ENCODE data around the gene CAMK4. TPM values are rescaled to one million over a fixed set of nuclear protein-coding genes. Genes with fewer than 3 reads are reported as not detected.
"Not testable (repeated sequence)": the region's sequence is repeated elsewhere in the genome, so short reads cannot be mapped to it uniquely, and the experiment has no call there.

Gene CAMK4
- total RNA-seq, 1 experiment from 2014 or later = 0.10 TPM

- not testable (repeated sequence) for DNase-seq (ENCODE audit: extremely low read depth, low read depth)
These were observed 185.9 kb downstream of the CAMK4 start for GRCh38 chr5:111410067-111410466.

- DNase-seq (ENCODE audit: extremely low read depth, low read depth) = no peak
These were observed 187.1 kb downstream of the CAMK4 start for GRCh38 chr5:111411301-111411700.

GRCh38 chr5:111412593-111412992 lies 188.4 kb downstream of the CAMK4 start:
- no peak for DNase-seq (ENCODE audit: extremely low read depth, low read depth)

- no peak for DNase-seq (ENCODE audit: extremely low read depth, low read depth)
These were observed 190.9 kb downstream of the CAMK4 start for GRCh38 chr5:111415053-111415452.

GRCh38 chr5:111422245-111422644 lies 198.1 kb downstream of the CAMK4 start:
- no peak for DNase-seq (ENCODE audit: extremely low read depth, low read depth)

GRCh38 chr5:111422747-111423720 lies 198.8 kb downstream of the CAMK4 start:
- no peak for DNase-seq (ENCODE audit: extremely low read depth, low read depth)

- DNase-seq (ENCODE audit: extremely low read depth, low read depth) = no peak
These were observed 201.0 kb downstream of the CAMK4 start for GRCh38 chr5:111425205-111425604.

GRCh38 chr5:111427762-111428161 lies 203.6 kb downstream of the CAMK4 start:
- DNase-seq (ENCODE audit: extremely low read depth, low read depth) = no peak

GRCh38 chr5:111432883-111433536 lies 208.8 kb downstream of the CAMK4 start:
- no peak for DNase-seq (ENCODE audit: extremely low read depth, low read depth)

- no peak for DNase-seq (ENCODE audit: extremely low read depth, low read depth)
These were observed 210.6 kb downstream of the CAMK4 start for GRCh38 chr5:111434800-111435199.

- no peak for DNase-seq (ENCODE audit: extremely low read depth, low read depth)
These were observed 215.4 kb downstream of the CAMK4 start for GRCh38 chr5:111439473-111440075.

- DNase-seq (ENCODE audit: extremely low read depth, low read depth) = no peak
These were observed 222.9 kb downstream of the CAMK4 start for GRCh38 chr5:111447099-111447498.

- DNase-seq (ENCODE audit: extremely low read depth, low read depth) = no peak
These were observed 223.6 kb downstream of the CAMK4 start for GRCh38 chr5:111447822-111448221.

- DNase-seq (ENCODE audit: extremely low read depth, low read depth) = no peak
These were observed 229.1 kb downstream of the CAMK4 start for GRCh38 chr5:111453295-111453694.

- no peak for DNase-seq (ENCODE audit: extremely low read depth, low read depth)
These were observed 229.6 kb downstream of the CAMK4 start for GRCh38 chr5:111453747-111454146.

- no peak for DNase-seq (ENCODE audit: extremely low read depth, low read depth)
These were observed 230.0 kb downstream of the CAMK4 start for GRCh38 chr5:111454198-111454622.

GRCh38 chr5:111454776-111455175 lies 230.6 kb downstream of the CAMK4 start:
- no peak for DNase-seq (ENCODE audit: extremely low read depth, low read depth)

GRCh38 chr5:111461255-111461671 lies 237.1 kb downstream of the CAMK4 start:
- DNase-seq (ENCODE audit: extremely low read depth, low read depth) = peak; percentile 26

- no peak for DNase-seq (ENCODE audit: extremely low read depth, low read depth)
These were observed 237.8 kb downstream of the CAMK4 start for GRCh38 chr5:111461934-111462333.

- no peak for DNase-seq (ENCODE audit: extremely low read depth, low read depth)
These were observed 239.1 kb downstream of the CAMK4 start for GRCh38 chr5:111463311-111463710.

GRCh38 chr5:111469293-111469896 lies 245.2 kb downstream of the CAMK4 start:
- no peak for DNase-seq (ENCODE audit: extremely low read depth, low read depth)
